ENCODE measurements around the gene RNU1-3.
"Not testable (repeated sequence)": the region's sequence is repeated elsewhere in the genome, so short reads cannot be mapped to it uniquely, and the experiment has no call there.

The RNU1-3 gene

GRCh38 chr1:16621681-16622315, 45.0 kb downstream of the RNU1-3 start:
- H3K27me3 Mint-ChIP-seq (ENCODE audit: low read depth); H3K9me3 Mint-ChIP-seq; H3K4me3 Mint-ChIP-seq; H3K27ac Mint-ChIP-seq; H3K4me1 Mint-ChIP-seq: not testable (repeated sequence)
- H3K36me3 Mint-ChIP-seq (ENCODE audit: low read depth), result peaks cover 16% of the 10 kb centered on the region

DNA sequence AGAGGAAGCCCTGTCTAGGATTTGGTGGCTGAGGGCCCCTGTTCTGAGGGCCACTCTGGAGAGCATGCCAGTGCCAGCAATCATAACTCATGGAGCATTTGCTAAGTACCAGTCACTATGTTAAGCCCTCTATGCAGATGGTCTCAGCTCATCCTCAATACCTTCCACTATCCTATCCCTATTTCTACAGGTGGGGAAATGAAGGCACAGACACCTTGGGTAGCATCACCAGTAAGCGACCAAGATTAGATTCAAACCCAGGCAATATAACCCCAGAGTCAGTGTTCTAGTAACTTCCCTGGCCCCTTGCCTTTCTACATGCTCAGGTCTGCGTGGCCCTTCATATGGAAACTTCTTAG, 45.5 kb downstream of the RNU1-3 start:
- Mint-ChIP-seq H3K9me3 (no peaks in the 10 kb centered on the region), H3K4me3 (no peak overlapping the region), H3K27me3 (ENCODE audit: low read depth) (no peaks in the 10 kb centered on the region), H3K4me1 (no peaks in the 10 kb centered on the region), H3K27ac (no peak overlapping the region), H3K36me3 (ENCODE audit: low read depth) (peaks cover 14% of the 10 kb centered on the region)
- TF ChIP-seq, protein P1, sequence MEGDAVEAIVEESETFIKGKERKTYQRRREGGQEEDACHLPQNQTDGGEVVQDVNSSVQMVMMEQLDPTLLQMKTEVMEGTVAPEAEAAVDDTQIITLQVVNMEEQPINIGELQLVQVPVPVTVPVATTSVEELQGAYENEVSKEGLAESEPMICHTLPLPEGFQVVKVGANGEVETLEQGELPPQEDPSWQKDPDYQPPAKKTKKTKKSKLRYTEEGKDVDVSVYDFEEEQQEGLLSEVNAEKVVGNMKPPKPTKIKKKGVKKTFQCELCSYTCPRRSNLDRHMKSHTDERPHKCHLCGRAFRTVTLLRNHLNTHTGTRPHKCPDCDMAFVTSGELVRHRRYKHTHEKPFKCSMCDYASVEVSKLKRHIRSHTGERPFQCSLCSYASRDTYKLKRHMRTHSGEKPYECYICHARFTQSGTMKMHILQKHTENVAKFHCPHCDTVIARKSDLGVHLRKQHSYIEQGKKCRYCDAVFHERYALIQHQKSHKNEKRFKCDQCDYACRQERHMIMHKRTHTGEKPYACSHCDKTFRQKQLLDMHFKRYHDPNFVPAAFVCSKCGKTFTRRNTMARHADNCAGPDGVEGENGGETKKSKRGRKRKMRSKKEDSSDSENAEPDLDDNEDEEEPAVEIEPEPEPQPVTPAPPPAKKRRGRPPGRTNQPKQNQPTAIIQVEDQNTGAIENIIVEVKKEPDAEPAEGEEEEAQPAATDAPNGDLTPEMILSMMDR (IDR thresholded peaks at IDR 0.05; ENCODE audit: unreplicated experiment in 3 of 3), result peak; percentile 39 to 61 (median 42)

- not testable (repeated sequence) for H3K27me3 Mint-ChIP-seq (ENCODE audit: low read depth); H3K4me1 Mint-ChIP-seq; H3K9me3 Mint-ChIP-seq; H3K4me3 Mint-ChIP-seq; H3K36me3 Mint-ChIP-seq (ENCODE audit: low read depth); H3K27ac Mint-ChIP-seq
Observed at GRCh38 chr1:16619803-16620501, 46.8 kb downstream of the RNU1-3 start.

GRCh38 chr1:16618719-16619118, 48.0 kb downstream of the RNU1-3 start:
- Mint-ChIP-seq H3K4me3 (no peak overlapping the region), H3K9me3 (no peaks in the 10 kb centered on the region), H3K27me3 (ENCODE audit: low read depth) (no peaks in the 10 kb centered on the region), H3K4me1 (no peaks in the 10 kb centered on the region), H3K36me3 (ENCODE audit: low read depth) (no peaks in the 10 kb centered on the region), H3K27ac (no peak overlapping the region)
- TF ChIP-seq, protein P1 (IDR thresholded peaks at IDR 0.05; ENCODE audit: unreplicated experiment in 3 of 3), result no peak

DNA sequence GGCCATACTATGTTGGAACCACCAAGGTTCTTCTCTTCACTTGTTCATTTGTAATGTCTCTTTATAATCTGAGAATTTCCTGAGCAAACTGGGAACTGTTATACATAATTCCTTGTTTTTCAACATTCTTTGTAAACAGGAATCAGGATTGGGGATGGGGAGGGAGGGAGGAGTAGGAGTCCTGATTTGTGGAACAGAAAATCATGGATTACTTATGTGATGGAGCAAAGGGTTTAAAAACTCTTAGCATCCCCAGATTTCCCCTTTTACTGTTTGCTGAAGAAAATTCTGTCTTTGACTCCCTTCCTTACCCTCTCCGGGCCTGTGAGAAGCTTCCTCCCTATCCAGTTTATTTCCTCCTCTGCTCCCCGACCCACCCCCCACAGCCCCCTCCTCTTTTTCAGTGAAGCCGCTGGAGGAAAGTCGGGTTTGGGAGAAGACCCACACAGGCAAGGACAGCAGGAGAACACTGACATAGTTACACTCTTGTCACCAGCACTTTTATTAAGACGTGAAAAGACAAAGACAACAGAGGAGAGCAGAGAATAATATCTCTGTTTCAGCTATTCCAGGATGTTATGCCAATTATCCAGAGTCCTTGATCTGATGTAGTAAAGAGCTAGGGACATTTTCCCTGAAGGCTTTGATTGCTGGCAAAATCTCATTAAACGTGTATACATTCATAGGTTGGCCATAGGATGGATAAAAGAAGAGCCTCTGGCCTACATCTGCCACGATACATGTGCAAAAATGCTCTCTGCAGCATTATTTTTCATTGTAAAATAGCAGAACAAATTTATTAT, 48.8 kb downstream of the RNU1-3 start:
- Mint-ChIP-seq H3K36me3 (ENCODE audit: low read depth) (no peaks in the 10 kb centered on the region), H3K27me3 (ENCODE audit: low read depth) (no peaks in the 10 kb centered on the region), H3K27ac (no peak overlapping the region), H3K4me3 (no peak overlapping the region), H3K9me3 (no peaks in the 10 kb centered on the region), H3K4me1 (no peaks in the 10 kb centered on the region)
- TF ChIP-seq, protein P1 (IDR thresholded peaks at IDR 0.05; ENCODE audit: unreplicated experiment in 3 of 3), result no peak

- Mint-ChIP-seq H3K36me3 (ENCODE audit: low read depth) (no peaks in the 10 kb centered on the region), H3K27ac (no peak overlapping the region), H3K4me3 (no peak overlapping the region), H3K9me3 (no peaks in the 10 kb centered on the region), H3K27me3 (ENCODE audit: low read depth) (no peaks in the 10 kb centered on the region), H3K4me1 (no peaks in the 10 kb centered on the region)
- TF ChIP-seq, protein P1 (IDR thresholded peaks at IDR 0.05; ENCODE audit: unreplicated experiment in 3 of 3), result no peak
Observed at GRCh38 chr1:16617114-16617631, 49.6 kb downstream of the RNU1-3 start.
